ENCODE results near the gene TUT7.

TUT7 gene

GRCh38 chr9:86246752-86247161 lies 107.5 kb downstream of the TUT7 start:
- DNase-seq, result no peak

DNA sequence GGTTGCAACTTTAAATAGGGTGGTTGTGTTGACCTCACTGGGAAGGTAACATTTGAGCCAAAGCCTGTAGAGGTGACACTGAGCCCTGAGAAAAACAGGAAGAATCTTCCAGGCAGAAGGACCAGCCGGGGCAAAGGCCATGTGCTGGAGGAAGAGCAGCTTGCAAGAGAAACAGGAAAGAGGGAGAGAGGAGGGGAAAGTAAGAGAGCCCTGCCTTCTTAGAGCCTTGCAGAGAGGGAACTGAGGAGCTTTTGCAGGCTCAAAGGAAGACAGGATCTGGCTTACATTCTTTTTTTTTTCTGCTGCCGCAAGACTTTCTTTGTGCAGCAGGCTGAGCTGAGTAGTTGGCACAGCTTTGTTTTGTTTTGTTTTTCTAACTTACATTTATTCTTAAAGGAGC lies 112.1 kb downstream of the TUT7 start:
- no peak for DNase-seq

DNA sequence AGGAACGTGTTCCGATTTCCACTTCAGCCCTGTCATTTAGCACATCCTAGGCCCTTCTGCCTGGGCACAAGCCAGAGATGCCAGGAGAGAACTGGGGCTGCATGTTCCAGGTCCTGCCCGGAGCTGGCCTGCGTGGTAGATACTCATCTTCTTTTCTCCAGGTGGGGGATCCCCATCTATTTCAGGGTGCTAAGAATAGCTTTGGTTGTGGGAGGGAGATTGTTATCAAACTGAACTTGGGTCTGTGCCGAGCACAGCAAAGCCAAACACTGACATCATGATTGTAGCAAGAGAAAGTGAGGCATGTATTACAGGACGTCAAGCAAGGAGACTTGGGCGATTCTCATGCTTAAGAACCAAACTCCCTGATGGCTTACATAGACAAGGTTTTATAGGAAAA lies 113.0 kb downstream of the TUT7 start:
- no peak for DNase-seq

DNA sequence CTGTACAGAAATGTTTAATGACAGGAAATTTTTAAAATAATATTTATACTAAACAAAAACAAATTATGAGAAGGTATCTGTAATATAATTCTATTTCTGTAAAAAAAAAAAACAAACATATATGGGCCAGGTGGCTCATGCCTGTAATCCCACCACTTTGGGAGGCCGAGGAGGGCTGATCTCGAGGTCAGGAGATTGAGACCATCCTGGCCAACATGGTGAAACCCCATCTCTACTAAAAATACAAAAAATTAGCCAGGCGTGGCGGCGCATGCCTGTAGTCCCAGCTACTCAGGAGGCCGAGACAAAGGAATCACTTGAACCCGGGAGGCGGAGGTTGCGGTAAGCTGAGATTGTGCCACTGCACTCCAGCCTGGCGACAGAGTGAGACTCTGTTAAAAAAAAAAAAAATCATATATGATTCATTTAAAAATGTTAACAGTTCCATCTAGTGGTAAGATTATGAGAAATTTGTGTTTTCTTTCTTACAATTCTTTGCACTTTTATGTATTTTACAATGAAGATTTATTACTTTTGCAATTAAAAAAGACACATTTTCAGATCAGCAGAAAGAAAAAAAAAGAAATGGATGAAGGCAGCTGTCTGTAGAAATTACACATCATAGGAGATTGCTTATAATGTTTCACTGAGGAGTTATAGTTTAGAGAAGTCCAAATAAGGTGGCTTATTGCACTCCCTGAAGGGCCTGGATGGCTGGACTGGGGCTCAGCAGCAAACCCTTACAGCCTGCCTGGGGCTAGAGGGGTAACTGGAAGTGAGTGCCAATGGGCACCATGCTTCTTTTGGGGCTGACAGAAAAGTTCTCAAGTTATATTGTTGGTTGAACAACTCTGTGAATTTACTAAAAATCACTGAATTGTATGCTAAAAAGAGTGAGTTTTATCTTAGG lies 115.1 kb downstream of the TUT7 start:
- DNase-seq, result no peak

All from activated effector memory CD4-positive, alpha-beta T cell treated with anti-CD3 and anti-CD28 coated beads, Interleukin-2, amount 50 U/mL, for 16 hours (primary cell).